ENCODE measurements around the gene RAMP1. TPM values are rescaled to one million over a fixed set of nuclear protein-coding genes. Genes with fewer than 3 reads are reported as not detected.

Gene RAMP1
- total and polyA plus RNA-seq, 2 donors (not counting 1 experiment from before 2014, with no cell fraction given) = 15.7 TPM; not detected in 1

GRCh38 chr2:237942513-237942899, 83.1 kb downstream of the RAMP1 start:
- TF ChIP-seq, protein P1, sequence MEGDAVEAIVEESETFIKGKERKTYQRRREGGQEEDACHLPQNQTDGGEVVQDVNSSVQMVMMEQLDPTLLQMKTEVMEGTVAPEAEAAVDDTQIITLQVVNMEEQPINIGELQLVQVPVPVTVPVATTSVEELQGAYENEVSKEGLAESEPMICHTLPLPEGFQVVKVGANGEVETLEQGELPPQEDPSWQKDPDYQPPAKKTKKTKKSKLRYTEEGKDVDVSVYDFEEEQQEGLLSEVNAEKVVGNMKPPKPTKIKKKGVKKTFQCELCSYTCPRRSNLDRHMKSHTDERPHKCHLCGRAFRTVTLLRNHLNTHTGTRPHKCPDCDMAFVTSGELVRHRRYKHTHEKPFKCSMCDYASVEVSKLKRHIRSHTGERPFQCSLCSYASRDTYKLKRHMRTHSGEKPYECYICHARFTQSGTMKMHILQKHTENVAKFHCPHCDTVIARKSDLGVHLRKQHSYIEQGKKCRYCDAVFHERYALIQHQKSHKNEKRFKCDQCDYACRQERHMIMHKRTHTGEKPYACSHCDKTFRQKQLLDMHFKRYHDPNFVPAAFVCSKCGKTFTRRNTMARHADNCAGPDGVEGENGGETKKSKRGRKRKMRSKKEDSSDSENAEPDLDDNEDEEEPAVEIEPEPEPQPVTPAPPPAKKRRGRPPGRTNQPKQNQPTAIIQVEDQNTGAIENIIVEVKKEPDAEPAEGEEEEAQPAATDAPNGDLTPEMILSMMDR (IDR thresholded peaks at IDR 0.05) = no peak
- TF ChIP-seq EZH2 (IDR thresholded peaks at IDR 0.05; ENCODE audit: borderline replicate concordance, insufficient read depth, low read depth, low read length, poor library complexity, severe bottlenecking) = no peak
- Mint-ChIP-seq H3K4me3 (no peak overlapping the region), H3K9me3 (ENCODE audit: insufficient read depth) (peaks cover 2% of the 10 kb centered on the region), H3K4me1 (no peaks in the 10 kb centered on the region), H3K27ac (no peak overlapping the region), H3K27me3 (peaks cover 19% of the 10 kb centered on the region)
- H3K4me2 ChIP-seq (replicated peaks; ENCODE audit: low read depth, low read length, poor library complexity, severe bottlenecking) = no peak overlapping the region
- H3K79me2 ChIP-seq (ENCODE audit: control insufficient read depth, insufficient read depth, low read length) = no peaks in the 10 kb centered on the region
- H3K27ac ChIP-seq (ENCODE audit: low read length in 2 of 2) = no peak overlapping the region
- no peak for ATAC-seq (ENCODE audit: low read depth)
- no peaks in the 10 kb centered on the region for H3K4me1 ChIP-seq (ENCODE audit: control insufficient read depth in 2 of 2, insufficient read depth in 2 of 2, low read length in 2 of 2)
- H3K9me3 ChIP-seq (ENCODE audit: control extremely low read depth in 1 of 3, control insufficient read depth in 2 of 3, insufficient read depth in 1 of 3, low read length in 2 of 3) = peaks cover 0 to 27% (median 10%) of the 10 kb centered on the region in 3 donors
- WGBS (ENCODE audit: insufficient coverage) = 0% methylated on average over 1 of the region's 3 CpGs
- peaks cover 0 to 9% (median 5%) of the 10 kb centered on the region in 4 experiments for H3K27me3 ChIP-seq (replicated peaks in 1 of 4; ENCODE audit: control extremely low read depth in 1 of 4, control insufficient read depth in 3 of 4, insufficient read depth in 4 of 4, low read length in 3 of 4)
- intact Hi-C loops (cut with micrococcal nuclease) = no loop called here
- no peak overlapping the region for H2AFZ ChIP-seq (ENCODE audit: insufficient read depth, low read depth, low read length, poor library complexity, severe bottlenecking)
- H3K36me3 ChIP-seq (replicated peaks in 1 of 2; ENCODE audit: control extremely low read depth in 1 of 2, control insufficient read depth in 1 of 2, extremely low read depth in 1 of 2, insufficient read depth in 2 of 2, low read length in 1 of 2) = no peaks in the 10 kb centered on the region
- POLR2A ChIA-PET = no interaction called here
- CTCF ChIA-PET = no interaction called here
- H3K4me3 ChIP-seq (ENCODE audit: control extremely low read depth in 1 of 5, extremely low read depth in 1 of 5, insufficient read depth in 1 of 5, low read depth in 2 of 5, low read length in 4 of 5) = no peak overlapping the region
- no peak for DNase-seq
- H4K20me1 ChIP-seq (ENCODE audit: control insufficient read depth, insufficient read depth, low read length, poor library complexity, severe bottlenecking) = no peaks in the 10 kb centered on the region
- H3K9ac ChIP-seq (ENCODE audit: low read length) = no peak overlapping the region

DNA sequence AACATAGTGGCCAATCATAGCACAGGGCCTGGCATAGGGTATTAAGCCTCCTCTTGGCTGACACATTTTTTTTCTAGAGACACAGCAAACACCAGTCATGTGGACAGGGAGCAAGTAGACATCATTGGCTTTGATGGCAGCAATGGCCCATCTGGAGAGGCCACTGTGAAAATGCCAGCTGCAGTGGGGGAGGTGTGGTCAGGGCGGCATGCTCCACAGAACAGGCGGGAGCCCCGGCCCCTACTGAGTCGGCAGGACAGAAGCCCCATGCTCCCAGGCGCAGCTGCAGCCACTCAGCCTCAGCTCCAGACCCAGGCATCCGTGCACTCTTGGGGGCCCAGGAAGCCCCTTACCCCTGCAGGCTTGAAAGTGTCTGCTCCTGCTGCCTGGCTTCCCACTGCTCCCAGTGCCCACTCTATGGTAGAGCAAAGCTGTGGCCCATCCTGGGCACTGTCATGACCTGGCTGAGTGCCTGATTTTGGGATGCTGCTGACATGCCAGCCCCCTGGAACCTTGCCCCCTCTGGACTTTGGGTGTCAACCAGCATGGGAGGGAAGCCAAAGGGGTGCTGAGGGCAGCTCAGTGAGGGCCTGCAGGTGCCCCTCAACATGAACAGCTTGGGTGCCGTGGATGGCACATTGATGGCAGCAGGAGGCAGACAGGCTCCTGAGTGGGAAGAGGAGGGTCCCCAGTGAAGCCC, 84.1 kb downstream of the RAMP1 start:
- H3K9ac ChIP-seq (ENCODE audit: low read length) = no peak overlapping the region
- no peaks in the 10 kb centered on the region for H3K36me3 ChIP-seq (replicated peaks in 1 of 2; ENCODE audit: control extremely low read depth in 1 of 2, control insufficient read depth in 1 of 2, extremely low read depth in 1 of 2, insufficient read depth in 2 of 2, low read length in 1 of 2)
- Mint-ChIP-seq H3K27ac (no peak overlapping the region), H3K4me3 (no peak overlapping the region), H3K4me1 (no peaks in the 10 kb centered on the region), H3K27me3 (peaks cover 21% of the 10 kb centered on the region), H3K9me3 (ENCODE audit: insufficient read depth) (peaks cover 2% of the 10 kb centered on the region)
- ChIA-PET POLR2A (no interaction called here), CTCF (no interaction called here)
- H3K79me2 ChIP-seq (ENCODE audit: control insufficient read depth, insufficient read depth, low read length) = no peaks in the 10 kb centered on the region
- DNase-seq = no peak
- ATAC-seq (ENCODE audit: low read depth) = no peak
- H3K27me3 ChIP-seq (replicated peaks in 1 of 4; ENCODE audit: control extremely low read depth in 1 of 4, control insufficient read depth in 3 of 4, insufficient read depth in 4 of 4, low read length in 3 of 4) = peaks cover 0 to 9% (median 5%) of the 10 kb centered on the region in 4 experiments
- intact Hi-C loops (cut with micrococcal nuclease) = no loop called here
- no peaks in the 10 kb centered on the region for H4K20me1 ChIP-seq (ENCODE audit: control insufficient read depth, insufficient read depth, low read length, poor library complexity, severe bottlenecking)
- H3K4me2 ChIP-seq (replicated peaks; ENCODE audit: low read depth, low read length, poor library complexity, severe bottlenecking) = no peak overlapping the region
- no peak overlapping the region for H2AFZ ChIP-seq (ENCODE audit: insufficient read depth, low read depth, low read length, poor library complexity, severe bottlenecking)
- 49% methylated on average over 7 of the region's 7 CpGs for WGBS (ENCODE audit: insufficient coverage)
- TF ChIP-seq, protein P1 (IDR thresholded peaks at IDR 0.05) = no peak
- no peak for TF ChIP-seq EZH2 (IDR thresholded peaks at IDR 0.05; ENCODE audit: borderline replicate concordance, insufficient read depth, low read depth, low read length, poor library complexity, severe bottlenecking)
- peaks cover 0 to 27% (median 10%) of the 10 kb centered on the region in 3 donors for H3K9me3 ChIP-seq (ENCODE audit: control extremely low read depth in 1 of 3, control insufficient read depth in 2 of 3, insufficient read depth in 1 of 3, low read length in 2 of 3)
- no peak overlapping the region for H3K4me3 ChIP-seq (ENCODE audit: control extremely low read depth in 1 of 5, extremely low read depth in 1 of 5, insufficient read depth in 1 of 5, low read depth in 2 of 5, low read length in 4 of 5)
- no peaks in the 10 kb centered on the region for H3K4me1 ChIP-seq (ENCODE audit: control insufficient read depth in 2 of 2, insufficient read depth in 2 of 2, low read length in 2 of 2)
- no peak overlapping the region for H3K27ac ChIP-seq (ENCODE audit: low read length in 2 of 2)

Data from B cell (primary cell).